Colon (tissue), 2 donors: ENCODE results near the gene FBXL7.

ENCODE experiments used
- FAIRE-seq: peaks from 2 replicates; lab custom pipeline; 2012; peaks lifted over from hg19 to GRCh38; lab: Jason Lieb, UNC
- donor health status: control.
- donor health status: control.

FBXL7 gene

DNA sequence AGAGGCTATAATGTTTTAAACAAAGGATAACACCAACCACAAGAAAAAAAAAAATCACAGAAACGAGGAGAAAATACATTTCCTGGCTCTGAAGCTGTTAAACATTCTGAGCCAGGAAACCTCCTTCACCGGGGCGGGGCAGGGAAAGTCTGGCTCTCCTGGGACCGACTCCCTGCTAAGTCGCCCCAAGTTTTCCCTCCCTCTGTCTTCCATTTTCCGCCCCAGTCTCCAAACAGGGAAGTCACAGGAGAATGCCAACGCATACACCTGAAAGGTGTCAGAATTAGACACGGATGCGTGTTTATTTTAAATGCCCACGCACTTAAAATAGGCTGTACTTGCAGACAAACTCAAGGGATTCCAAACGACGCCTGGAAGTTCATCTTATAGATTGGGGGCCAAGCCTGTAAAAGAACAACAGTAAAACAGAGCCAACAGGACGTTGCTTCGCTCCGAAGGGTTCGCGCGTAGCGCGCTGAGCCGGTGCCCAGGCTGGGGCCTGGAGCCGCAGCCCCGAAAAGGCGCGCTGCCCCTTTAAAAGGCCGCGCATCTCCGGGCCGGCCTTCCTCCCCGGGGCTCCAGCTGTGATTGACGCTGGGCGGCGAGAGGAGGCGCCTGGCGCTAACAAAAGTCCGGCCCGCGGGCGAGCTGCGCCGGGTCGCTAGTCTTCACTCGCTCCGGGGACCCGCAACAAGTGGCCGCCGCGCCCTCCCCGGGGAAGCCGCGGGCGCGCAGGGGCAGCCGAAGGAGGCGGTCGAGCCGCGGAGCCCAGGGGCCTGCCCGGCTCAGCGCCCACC, at the start of gene FBXL7:
TSS of gene FBXL7 (plus strand) at position 653 of the 797 bp plus-strand sequence.
- no peak for FAIRE-seq

DNA sequence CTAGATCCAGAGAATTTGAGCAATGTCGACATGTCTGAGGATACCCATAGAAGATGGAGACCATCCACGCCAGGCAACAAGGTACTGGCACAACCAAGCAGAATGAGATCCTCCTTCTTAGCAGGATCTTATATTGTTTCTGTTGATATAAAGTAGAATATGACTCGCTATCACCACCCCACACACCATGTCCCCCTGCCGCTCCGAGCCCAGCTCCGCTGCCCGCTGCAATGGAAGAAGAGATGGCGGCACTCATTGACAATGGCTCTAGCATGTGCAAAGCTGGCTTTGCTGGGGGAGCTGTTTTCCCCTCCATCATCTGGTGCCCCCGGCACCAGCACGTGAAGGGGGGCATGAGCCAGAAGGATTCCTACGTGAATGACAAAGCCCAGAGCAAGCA, 49.5 kb upstream of the FBXL7 start:
- FAIRE-seq, result no peak

DNA sequence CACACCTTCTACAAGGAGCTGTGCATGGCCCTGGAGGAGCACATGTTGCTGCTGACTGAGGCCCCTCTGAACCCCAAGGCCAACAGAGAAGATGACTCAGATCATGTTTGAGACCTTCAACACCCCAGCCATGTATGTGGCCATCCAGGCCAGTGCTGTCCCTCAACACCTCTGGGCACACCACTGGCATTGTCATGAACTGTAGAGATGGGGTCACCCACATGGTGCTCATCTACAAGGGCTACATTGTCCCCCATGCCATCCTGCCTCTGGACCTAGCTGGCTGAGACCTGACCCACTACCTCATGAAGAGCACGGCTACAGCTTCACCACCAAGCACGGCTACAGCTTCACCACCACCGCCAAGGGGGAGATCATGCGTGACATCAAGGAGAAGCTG, 49.0 kb upstream of the FBXL7 start:
- FAIRE-seq, result no peak

DNA sequence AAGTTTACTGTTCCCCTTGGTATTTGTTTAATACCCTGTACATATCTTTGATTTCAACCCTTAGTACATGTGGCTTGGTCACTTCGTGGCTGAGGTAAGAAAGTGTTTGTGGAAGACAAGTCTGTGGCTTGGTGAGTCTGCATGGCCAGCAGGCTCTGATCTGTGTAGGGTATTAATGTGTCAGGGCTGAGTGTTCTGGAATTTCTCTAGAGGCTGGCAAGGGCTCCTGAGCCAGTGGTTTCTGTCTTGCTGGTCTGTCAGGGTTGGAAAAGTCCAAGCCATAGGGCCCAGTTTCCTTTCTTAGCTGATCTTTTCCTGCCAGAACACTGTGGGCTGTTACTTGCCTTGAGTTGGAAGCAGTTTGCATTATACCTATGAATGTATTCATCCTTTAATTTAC, 48.0 kb upstream of the FBXL7 start:
- FAIRE-seq, result no peak

DNA sequence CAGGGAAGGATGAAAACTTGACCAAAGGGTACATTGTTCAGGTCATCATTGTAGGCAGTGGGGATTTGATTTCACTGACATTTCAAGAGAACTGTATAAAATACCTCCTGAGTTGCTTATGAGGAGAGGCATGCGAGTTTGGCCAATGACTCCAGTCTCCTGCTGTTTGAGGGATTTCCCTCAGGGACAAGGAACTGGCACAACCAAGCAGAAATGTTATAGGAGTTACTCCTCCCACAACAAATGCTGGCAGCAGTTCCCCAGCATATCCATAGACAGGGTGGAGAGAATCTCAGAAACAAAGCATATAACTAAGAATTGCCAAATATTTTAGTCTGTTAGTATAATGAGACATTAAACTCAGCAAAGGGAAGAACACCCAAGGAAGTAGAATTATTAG, 47.2 kb upstream of the FBXL7 start:
- FAIRE-seq, result no peak

DNA sequence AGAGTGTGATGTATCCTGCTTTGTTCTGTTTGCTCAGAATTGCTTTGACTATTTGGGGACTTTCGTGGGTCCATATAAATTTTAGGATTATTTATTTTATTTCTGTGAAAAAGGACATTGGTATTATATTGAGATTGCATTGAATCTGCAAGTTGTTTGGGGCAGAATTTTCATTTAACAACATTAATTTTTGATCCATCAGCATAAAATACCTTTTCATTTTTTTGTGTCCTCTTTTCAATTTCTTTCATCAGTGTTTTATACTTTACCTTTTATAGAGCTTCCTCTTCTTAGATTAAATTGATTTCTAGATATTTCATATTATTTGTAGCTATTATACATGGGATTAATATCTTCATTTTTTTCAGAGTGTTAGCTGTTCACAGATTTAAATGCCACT, 40.8 kb upstream of the FBXL7 start:
- no peak for FAIRE-seq

DNA sequence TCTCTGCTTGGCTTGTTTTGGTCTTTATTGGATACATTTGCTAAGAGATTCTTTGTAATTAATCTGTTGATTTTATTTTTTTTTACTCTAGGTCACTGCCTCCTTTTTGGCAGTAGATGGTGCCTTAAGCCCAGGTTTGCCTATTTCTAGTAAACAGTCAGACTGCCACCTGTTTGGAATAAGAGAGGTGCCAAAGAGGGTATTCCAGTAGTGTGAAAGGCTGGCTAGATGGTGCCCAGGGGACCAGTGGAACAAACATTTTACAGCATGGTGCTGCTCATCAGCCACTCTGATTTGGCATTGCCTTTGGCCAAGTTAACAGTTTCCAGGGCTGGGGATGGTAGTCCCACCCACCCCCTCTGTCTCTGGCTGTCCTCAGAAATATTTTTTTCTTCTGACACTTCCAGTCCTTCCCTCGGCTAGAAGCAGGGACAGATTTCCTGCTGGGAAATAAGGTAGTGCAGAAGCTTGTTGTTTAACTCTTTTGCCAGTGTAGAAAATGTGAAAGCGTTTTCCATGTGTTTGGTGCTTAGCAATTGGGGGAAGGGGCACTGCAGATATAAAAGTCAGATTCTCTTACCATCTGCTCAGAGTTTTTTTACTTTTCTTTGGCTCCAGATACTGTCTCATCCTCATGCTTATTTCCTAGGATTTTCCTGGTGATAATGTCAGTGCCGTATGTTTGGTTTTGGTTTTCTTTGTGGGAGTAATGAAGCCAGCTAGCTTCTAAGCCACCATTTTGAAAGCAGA, 36.6 kb upstream of the FBXL7 start:
- no peak for FAIRE-seq

DNA sequence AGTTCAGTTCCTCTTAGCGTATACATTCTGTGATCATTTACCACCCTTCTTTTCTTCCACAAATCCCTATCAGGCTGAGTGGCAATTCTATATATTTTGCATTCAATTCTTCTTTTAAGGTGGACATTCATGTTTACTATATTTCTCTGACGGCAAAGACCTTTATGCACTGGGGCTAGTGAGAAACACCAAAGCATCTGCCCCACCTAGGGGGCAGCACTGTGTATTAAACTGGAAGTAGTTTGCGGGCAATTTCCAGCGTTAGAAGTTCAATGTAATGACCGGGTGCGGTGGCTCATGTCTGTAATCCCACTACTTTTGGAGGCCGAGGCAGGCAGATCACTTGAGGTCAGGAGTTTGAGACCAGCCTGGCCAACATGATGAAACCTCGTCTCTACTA, 27.9 kb upstream of the FBXL7 start:
- FAIRE-seq, result no peak

DNA sequence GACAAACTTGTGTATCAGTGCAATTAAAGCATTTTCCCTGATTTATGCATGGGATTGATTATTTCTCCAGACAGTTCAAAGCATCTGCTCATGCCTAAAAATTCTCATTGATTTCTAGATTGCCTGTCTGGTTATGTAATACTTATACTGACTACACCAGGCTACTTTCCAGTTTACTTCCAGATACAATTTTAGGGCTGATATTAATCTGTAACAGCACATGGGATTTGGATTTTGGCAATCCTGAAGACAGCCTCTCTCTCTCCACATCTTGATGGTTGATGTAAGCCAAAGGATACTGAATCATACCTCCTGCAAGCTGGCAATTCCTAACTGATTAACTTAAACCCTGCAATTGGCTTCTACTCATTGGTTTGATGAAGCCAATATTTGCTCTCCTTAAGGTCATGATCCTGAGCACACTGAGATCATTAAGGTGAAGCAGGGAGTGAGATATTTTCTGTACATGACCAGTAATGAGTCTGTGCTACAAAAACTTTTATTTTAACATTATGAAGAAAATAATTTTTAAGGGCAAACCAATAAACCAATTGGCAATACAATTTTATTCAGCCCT, 25.7 kb upstream of the FBXL7 start:
- no peak for FAIRE-seq

DNA sequence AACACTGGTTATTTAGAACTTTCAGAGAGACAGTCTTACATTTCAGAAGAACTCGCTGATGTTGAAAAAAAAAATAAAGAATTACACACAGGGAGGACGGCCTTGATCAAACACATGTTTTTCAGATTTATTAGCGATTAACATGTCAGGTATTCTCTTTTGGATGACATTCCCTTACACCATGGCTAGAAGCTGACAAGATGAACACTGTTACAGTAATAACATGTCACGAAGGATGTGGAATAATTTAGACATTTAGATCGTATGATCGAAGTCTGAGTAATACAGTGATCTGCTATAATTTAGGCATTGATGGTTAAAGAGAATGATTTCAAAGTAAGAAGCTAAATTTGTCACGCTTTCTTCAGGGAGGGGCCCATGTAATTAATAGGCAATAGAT, 24.6 kb upstream of the FBXL7 start:
- no peak for FAIRE-seq

DNA sequence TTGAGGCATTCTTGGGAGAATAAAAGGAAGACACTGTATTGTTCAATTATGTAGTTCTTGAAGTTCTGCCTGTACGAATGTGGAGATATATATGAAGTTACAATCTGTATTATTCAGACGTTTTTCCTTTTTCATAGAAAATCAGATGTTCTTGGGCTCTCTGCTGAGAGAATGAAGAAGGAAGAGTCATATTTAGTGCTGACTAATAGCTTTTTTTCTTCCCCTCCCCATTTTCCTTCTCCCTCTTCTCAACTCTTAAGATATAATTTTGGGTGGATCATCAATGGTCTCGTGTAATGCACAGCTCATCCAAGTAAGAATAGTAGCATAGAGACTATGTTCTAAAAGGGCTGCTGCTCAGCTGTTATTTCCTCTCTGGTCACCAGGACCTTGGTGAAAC, 23.0 kb upstream of the FBXL7 start:
- no peak for FAIRE-seq

DNA sequence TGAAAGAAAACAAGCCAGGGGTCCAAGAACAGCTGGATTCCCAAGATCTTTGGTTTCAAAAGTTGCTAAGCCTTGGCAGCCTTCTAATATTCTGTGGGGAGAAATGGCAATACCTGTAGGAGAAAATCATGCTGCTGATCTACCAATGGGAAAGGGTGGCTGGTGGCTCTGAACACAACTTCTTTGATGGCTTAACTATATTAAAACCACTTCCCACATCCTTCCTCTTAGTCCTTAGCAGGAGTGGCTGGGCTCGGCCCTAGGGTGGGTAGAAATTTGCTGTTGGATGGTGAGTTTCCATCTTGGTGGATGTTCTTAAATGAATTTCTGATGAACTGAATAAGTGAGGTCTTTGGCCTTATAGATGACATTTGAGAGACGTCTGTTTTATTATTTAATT, 19.5 kb upstream of the FBXL7 start:
- no peak for FAIRE-seq

DNA sequence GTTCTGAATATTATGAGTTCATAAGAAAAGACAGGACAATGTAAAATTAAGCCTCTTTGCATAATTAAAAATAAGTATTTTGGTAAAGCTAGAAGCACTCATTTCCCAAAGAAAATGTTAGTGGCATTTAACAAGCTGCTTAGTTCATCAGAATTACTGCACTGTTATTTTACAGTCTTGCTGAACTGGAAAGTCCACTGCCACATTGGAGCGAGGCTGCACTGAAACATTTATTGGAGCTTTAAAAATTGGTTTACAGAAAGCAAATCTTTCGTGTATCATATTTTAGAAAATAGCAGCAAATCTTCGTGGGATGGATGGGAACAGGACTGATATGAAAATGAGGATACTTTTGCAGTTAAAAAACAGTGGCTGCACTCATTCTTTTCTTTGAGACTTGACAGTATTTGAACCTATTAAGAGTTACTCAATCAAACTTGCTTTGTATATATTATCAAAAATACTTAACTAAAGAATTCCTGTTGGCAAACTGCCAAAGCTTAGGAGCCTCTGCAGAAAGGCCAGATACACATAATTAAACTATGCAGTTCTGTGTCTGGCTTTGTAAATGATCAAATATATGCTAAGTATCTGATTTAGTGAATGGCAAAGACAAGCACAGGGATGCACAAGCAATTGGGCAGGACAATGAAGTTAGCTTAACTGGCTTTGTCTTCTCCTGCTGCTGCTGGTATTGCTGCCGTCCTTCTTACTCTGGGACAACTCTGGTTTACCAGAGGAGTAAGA, 16.5 kb upstream of the FBXL7 start:
- FAIRE-seq, result no peak

DNA sequence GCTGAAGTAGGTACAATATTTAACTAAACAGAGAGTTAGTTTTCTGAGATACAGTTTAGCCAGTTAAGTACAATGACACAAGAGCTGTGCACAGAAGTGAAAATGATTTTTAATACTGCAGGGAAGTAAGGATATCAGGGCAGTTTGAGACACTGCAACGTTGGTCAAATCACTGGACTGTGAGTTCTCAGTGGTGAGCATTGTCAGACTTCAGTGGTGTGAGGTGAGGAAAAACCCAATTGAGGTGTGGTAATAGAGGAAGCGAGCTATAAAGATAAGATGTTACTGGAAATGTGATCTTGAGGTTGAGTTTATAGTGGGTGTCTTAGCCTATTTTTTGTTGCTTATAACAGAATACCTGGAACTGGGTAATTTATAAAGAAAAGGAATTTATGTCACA, 12.8 kb upstream of the FBXL7 start:
- no peak for FAIRE-seq

DNA sequence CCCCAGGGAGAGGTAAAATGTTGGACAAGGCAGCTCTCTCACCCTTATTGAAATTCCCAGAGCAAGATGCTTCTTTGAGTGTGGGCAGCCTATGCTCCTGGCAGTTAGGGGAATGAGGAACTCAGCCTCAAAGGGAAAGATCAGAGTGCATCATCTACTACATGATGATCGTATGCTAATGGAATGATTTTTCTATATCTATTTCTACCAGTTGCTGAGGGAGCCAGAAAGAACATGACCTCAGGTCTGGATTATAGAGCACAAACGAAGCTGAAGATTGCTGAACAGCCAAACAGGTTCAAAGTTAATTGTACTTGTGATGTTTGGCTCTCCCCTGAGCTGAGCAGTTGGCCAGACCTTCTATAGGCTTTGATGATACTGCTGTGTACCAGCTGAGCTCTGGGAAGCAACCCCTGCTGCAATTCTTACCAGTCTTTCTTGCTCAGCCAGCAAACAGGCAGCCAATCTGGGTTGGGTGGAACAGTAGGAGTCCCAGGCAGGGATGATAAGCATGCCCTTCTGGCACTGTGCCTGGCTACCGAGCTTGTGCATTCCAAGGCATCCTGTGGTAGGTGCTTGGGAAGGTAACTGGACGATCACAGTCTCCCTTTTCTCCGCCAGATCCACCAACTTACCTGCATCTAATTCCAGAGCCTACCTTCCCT, 10.3 kb upstream of the FBXL7 start:
- no peak for FAIRE-seq

DNA sequence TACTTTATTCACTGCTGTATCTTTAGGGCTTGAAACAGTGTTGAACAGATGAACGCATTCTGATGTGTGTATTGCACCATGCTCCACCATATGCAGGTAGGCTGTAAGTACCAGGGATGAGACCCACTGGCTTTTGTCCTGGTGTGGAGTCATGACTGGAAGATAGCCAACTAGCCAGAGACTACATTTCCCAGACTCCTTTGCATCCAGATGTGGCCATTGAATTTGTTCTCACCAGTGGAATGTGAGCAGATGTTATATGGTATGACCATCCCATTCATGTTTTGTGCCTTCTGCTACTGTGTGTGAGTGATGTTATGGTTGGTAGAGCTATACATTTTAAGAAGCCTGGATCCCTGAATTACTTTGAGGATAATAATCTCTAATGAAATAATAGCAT, 7.4 kb upstream of the FBXL7 start:
- no peak for FAIRE-seq

DNA sequence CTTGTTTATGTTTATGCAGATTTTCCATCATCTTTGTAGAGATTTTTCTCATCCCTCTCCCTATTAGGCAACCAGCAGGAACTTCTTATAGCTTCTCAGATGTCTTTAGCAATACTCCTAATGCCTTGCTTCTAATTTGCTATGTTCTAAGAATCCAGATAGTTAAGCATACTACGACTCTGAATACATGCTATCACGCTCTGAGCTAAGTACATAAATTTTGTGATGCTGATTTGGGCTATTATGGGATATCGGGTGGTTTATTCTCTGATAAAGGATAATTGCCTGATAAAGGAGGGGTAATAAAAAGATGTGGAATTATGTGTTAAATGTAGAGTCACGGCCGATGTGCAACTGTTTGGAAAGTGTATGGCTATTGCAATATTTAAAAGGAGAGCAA, 6.5 kb upstream of the FBXL7 start:
- no peak for FAIRE-seq

DNA sequence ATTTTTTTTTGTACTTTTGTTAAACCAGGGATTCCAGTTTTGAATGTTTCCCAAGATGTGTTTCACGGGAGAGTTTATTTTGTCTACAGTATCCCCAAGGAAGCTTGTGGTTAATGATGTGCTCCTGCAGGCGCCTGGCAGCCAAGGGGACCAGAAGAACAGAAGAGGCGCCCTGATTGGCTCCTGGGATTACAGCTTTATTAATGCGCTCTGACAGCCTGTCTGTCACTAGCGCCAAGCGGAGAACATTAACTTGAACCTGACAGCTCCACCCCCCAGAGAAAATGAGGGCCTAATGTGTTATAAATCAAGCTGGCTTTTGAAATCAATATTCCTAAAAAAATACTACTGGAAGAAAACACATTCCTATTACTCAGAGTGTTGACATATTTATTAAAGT, 5.0 kb upstream of the FBXL7 start:
- no peak for FAIRE-seq

DNA sequence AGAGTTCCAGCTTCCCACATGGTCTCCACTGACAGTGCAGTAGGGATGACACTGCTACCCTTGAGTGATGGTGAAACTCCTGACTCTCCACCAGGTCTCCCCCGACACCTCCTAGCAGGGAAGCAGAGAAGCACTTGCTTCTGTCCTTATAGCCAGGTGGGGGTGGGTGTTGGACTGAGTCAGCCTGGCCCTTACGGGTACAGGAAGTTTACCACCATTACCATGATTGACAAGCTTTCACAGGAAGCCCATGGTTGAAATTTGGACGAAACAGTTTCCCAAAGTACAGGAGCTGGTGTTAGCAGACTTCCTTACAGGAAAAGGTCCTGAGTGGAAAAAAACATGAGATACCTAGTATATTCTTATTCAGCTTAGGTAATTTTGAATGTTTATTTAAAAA, 3.1 kb upstream of the FBXL7 start:
- FAIRE-seq, result no peak

DNA sequence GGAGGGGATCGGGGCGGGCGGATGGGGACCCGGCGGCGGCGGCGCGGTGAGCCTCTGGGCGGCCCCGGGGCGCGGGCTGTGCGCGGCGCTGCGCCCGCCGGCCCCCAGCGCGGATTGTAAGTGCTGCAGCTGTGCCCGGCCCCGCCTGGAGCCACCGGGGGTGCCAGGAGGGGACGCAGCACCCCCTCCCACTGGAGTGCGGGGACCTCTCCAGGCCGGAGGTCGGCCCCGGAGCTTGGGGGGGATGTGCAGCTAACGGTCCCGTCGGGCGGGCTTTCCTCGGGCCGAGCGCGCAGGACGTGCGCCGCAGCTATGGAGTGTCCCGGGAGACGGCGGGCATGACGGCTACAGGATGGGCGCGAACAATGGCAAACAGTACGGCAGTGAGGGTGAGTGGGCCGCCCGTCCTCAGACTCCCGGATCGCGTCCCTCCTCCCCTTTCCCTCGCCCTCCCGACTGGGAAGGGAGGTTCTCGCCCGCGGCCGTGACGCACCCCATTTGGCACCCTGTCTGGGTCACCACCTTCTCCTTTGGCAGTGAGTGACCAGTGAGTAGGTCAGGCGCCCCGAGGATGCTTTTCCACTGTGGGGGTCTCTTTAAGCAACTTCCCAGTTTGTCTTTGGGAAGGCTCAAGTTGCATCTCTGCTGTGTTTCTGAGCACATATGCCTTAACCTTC, 483 bp downstream of the FBXL7 start:
- FAIRE-seq, result no peak

DNA sequence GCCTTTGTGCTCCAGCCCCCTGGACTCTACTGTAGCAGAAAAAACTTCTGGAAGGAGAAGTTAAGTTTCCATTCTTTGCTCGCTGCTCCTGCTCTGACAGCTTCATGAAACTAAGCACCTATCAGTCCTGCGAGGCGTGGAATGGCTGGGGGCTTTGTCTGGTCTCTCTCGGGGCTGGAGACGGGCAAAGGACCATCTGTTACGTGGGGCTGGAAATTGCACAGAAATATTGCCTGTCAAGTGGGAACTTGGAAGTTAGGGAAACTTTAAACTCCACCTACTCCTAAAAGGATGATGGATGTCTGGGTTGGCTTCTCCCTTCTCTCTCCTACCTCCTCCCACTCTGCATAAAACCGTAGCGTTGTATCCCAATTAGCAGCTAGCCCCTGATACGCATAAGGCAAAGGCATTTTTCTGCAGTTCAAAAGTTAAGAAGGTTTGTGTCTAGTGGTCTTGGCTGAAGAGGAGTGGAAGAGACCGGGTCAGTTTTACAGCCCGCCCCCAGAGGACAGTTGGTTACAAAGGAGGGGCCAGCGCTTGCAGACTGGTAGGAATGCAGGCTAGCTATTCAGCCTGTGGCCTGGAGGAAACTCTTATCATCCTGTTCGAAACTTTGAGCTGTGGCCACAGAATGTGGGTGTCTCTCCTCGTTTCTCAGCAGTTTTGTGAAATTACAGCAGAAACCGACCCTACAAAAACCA, 1.3 kb downstream of the FBXL7 start:
- no peak for FAIRE-seq
